ENCODE results near the gene GPR78.

DNA sequence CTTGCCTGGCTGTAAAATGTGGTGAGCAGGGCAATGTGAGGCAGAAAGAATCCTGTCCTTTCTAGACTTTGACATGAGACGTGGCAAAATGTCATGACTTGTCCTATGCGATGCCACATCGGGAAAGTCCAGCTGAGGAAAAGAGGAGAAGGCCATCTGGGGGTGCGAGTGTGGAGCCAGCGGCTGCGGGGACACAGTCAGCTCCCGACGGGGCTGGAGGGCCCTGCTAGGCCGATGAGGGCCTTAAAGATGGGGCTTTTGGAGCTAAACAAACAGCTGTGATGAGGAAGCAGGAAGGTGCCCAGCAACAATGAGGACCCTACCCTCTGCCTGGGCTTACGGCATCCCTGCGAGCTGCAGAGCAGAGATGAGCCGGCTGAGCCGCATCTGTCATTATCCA lies 20.1 kb downstream of the GPR78 start:
- TF ChIP-seq, protein P1, sequence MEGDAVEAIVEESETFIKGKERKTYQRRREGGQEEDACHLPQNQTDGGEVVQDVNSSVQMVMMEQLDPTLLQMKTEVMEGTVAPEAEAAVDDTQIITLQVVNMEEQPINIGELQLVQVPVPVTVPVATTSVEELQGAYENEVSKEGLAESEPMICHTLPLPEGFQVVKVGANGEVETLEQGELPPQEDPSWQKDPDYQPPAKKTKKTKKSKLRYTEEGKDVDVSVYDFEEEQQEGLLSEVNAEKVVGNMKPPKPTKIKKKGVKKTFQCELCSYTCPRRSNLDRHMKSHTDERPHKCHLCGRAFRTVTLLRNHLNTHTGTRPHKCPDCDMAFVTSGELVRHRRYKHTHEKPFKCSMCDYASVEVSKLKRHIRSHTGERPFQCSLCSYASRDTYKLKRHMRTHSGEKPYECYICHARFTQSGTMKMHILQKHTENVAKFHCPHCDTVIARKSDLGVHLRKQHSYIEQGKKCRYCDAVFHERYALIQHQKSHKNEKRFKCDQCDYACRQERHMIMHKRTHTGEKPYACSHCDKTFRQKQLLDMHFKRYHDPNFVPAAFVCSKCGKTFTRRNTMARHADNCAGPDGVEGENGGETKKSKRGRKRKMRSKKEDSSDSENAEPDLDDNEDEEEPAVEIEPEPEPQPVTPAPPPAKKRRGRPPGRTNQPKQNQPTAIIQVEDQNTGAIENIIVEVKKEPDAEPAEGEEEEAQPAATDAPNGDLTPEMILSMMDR (conservative IDR thresholded peaks at IDR 0.05) = no peak
- no peak for TF ChIP-seq ZFX (IDR thresholded peaks at IDR 0.05)
